HepG2 (cell line): ENCODE data around the gene BAHD1. TPM values are rescaled to one million over a fixed set of nuclear protein-coding genes. Genes with fewer than 3 reads are reported as not detected.

Experiments used
- AGO2 ChIP-seq: fragments of 200-400 bp; formaldehyde crosslinking; optimal IDR thresholded peaks from 2 replicates; pipeline ENCODE3; 2017; ENCODE audit warnings: mild to moderate bottlenecking, low read depth, low read length, moderate library complexity
- ARID5B ChIP-seq: IDR thresholded peaks from 2 replicates; pipeline ENCODE4 v1.4.0; 2020; ENCODE audit warnings: mild to moderate bottlenecking, missing genetic modification reagents
- BCL6 ChIP-seq: IDR thresholded peaks from 2 replicates; pipeline ENCODE4 v1.6.1; 2016; ENCODE audit warnings: missing genetic modification reagents, missing compliant biosample characterization
- CBFB ChIP-seq: sonication (generic); formaldehyde crosslinking; IDR thresholded peaks from 2 replicates; pipeline ENCODE4 v1.4.0; 2020; ENCODE audit warnings: missing genetic modification reagents
- ELF4 ChIP-seq: sonication (generic); formaldehyde crosslinking; IDR thresholded peaks from 2 replicates; pipeline ENCODE4 v1.5.0; 2020; ENCODE audit warnings: missing genetic modification reagents, mild to moderate bottlenecking, moderate library complexity, borderline replicate concordance
- IRF2 ChIP-seq: IDR thresholded peaks from 2 replicates; pipeline ENCODE4 v1.6.1; 2018; ENCODE audit warnings: missing genetic modification reagents, missing compliant biosample characterization
- MAZ ChIP-seq, 2 experiments: sonication (generic) in 1 of 2; formaldehyde crosslinking in 1 of 2; IDR thresholded peaks; 2 replicates each; pipeline versions ENCODE4 v1.5.0 to v1.6.1; 2012 to 2020; ENCODE audit warnings: low read depth in 2 of 2, mild to moderate bottlenecking in 2 of 2, borderline replicate concordance in 1 of 2, improper control_type of control experiment in 1 of 2, low read length in 1 of 2, missing genetic modification reagents in 1 of 2, moderate library complexity in 1 of 2
- MXD4 ChIP-seq: IDR thresholded peaks from 2 replicates; pipeline ENCODE4 v1.6.1; 2016; ENCODE audit warnings: mild to moderate bottlenecking, missing biosample characterization, missing genetic modification reagents
- PAWR ChIP-seq: sonication (generic); formaldehyde crosslinking; IDR thresholded peaks from 2 replicates; pipeline ENCODE4 v1.4.0; 2020; ENCODE audit warnings: missing genetic modification reagents, mild to moderate bottlenecking, borderline replicate concordance
- POLR2A ChIP-seq, 2 experiments: IDR thresholded peaks; 2 replicates each; pipeline ENCODE4 v1.6.1; 2011; ENCODE audit warnings: low read depth in 2 of 2, low read length in 2 of 2, mild to moderate bottlenecking in 1 of 2, moderate library complexity in 1 of 2; ENCODE audit not compliant: insufficient read depth in 1 of 2
- POLR2AphosphoS5 ChIP-seq: IDR thresholded peaks from 2 replicates; pipeline ENCODE4 v1.6.1; 2012; ENCODE audit warnings: low read depth, low read length
- RBM22 ChIP-seq: fragments of 200-400 bp; formaldehyde crosslinking; optimal IDR thresholded peaks from 2 replicates; pipeline ENCODE3; 2017; ENCODE audit warnings: mild to moderate bottlenecking, low read length, moderate library complexity
- SALL1 ChIP-seq: sonication (generic); formaldehyde crosslinking; IDR thresholded peaks from 2 replicates; pipeline ENCODE4 v1.8.0; 2022; ENCODE audit warnings: mild to moderate bottlenecking, missing genetic modification reagents
- YY1 ChIP-seq: IDR thresholded peaks from 2 replicates; pipeline ENCODE4 v1.6.1; 2011; ENCODE audit warnings: low read length, low read depth, moderate library complexity, mild to moderate bottlenecking; ENCODE audit not compliant: insufficient read depth, insufficient replicate concordance
- ZNF501 ChIP-seq: sonication (generic); formaldehyde crosslinking; IDR thresholded peaks from 2 replicates; pipeline ENCODE4 v1.5.1; 2020; ENCODE audit warnings: mild to moderate bottlenecking, moderate library complexity, missing genetic modification reagents
- ZNF598 ChIP-seq: sonication (generic); formaldehyde crosslinking; IDR thresholded peaks from 2 replicates; pipeline ENCODE4 v1.5.1; 2020; ENCODE audit warnings: mild to moderate bottlenecking, missing genetic modification reagents, borderline replicate concordance
- ZNF749 ChIP-seq: sonication (generic); formaldehyde crosslinking; IDR thresholded peaks from 2 replicates; pipeline ENCODE4 v1.8.0; 2022; ENCODE audit warnings: mild to moderate bottlenecking, missing genetic modification reagents, moderate library complexity, borderline replicate concordance
- ZNF772 ChIP-seq: sonication (generic); formaldehyde crosslinking; IDR thresholded peaks from 2 replicates; pipeline ENCODE4 v1.5.0; 2020; ENCODE audit warnings: mild to moderate bottlenecking, missing genetic modification reagents
- ZNF782 ChIP-seq: sonication (generic); formaldehyde crosslinking; IDR thresholded peaks from 2 replicates; pipeline ENCODE4 v1.4.0; 2020; ENCODE audit warnings: missing genetic modification reagents, mild to moderate bottlenecking, borderline replicate concordance
- ZNF83 ChIP-seq: sonication (generic); formaldehyde crosslinking; IDR thresholded peaks from 2 replicates; pipeline ENCODE4 v1.4.0; 2020; ENCODE audit warnings: missing genetic modification reagents, mild to moderate bottlenecking, borderline replicate concordance
- ZSCAN31 ChIP-seq: sonication (generic); formaldehyde crosslinking; IDR thresholded peaks from 2 replicates; pipeline ENCODE4 v1.5.0; 2020; ENCODE audit warnings: low read depth, mild to moderate bottlenecking, missing genetic modification reagents
- polyA plus RNA-seq, 8 experiments: library from polyadenylated mRNA; depleted of rRNA in 3 of 8; stranded (reverse) in 7 of 8; unstranded in 1 of 8; fragments of >200 nt; fragmentation: Illumina TruSeq in 4 of 8; extraction: Trizol in 4 of 8; gene quantifications; 2 replicates each; pipeline versions ENCODE4 v1.2.1 to v1.2.3, GENCODE V29; 2011 to 2016; ENCODE audit warnings: low read depth in 4 of 8, missing spikeins in 1 of 8, mixed read lengths in 1 of 8; ENCODE audit not compliant: insufficient read depth in 1 of 8
- total RNA-seq, 5 experiments: library from RNA; depleted of rRNA; stranded (reverse); fragments of >200 nt; fragmentation: Illumina TruSeq; extraction: Trizol; gene quantifications; 2 replicates each; pipeline ENCODE4 v1.2.3, GENCODE V29; 2016; ENCODE audit warnings: low read depth in 1 of 5
- TF ChIP-seq, protein P1 (sequence below): IDR thresholded peaks from 2 replicates; pipeline ENCODE4 v1.6.1; 2016; ENCODE audit warnings: mild to moderate bottlenecking, missing biosample characterization, missing genetic modification reagents

BAHD1 gene
- total and polyA plus RNA-seq, 2 of the 13 experiments (the other 11 are each of a cell fraction or from before 2014, with no cell fraction given) = 3.3 to 8.7 TPM

GRCh38 chr15:40421246-40422157, 19.3 kb upstream of the BAHD1 start (continued):
- no peak for TF ChIP-seq ELF4 (CRISPR knock-in tag)
- peak; percentile 64; the same call in 1 of the 2 replicates for TF ChIP-seq SALL1 (CRISPR knock-in tag)
- TF ChIP-seq ARID5B = 0 out of 2 replicates have a peak, but pooled peaks have one; percentile 16
- no peak for TF ChIP-seq MXD4 (CRISPR knock-in tag)
- no peak for TF ChIP-seq PAWR (CRISPR knock-in tag)
- peak; percentile 48; the same call in 1 of the 2 replicates for TF ChIP-seq BCL6 (CRISPR knock-in tag)
- TF ChIP-seq ZNF598 (CRISPR knock-in tag) = 0 out of 2 replicates have a peak, but pooled peaks have one; percentile 52
- peak; percentile 61; the same call in 1 of the 2 replicates for TF ChIP-seq ZNF772
- peak; percentile 58; the same call in 1 of the 2 replicates for TF ChIP-seq ZNF501
- peak; percentile 55; the same call in 1 of the 2 replicates for TF ChIP-seq ZSCAN31 (CRISPR knock-in tag)
- peak; percentile 37; the same call in 1 of the 2 replicates for TF ChIP-seq ZNF782 (CRISPR knock-in tag)
- peak; percentile 19 for TF ChIP-seq YY1
- no peak for TF ChIP-seq ZNF749 (CRISPR knock-in tag)
- TF ChIP-seq ZNF83 = peak; percentile 79; the same call in 1 of the 2 replicates
- TF ChIP-seq, protein P1, sequence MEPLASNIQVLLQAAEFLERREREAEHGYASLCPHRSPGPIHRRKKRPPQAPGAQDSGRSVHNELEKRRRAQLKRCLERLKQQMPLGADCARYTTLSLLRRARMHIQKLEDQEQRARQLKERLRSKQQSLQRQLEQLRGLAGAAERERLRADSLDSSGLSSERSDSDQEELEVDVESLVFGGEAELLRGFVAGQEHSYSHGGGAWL (CRISPR knock-in tag) = peak; percentile 68; the same call in 1 of the 2 replicates
- TF ChIP-seq POLR2AphosphoS5 = peak; percentile 33; the same call in 1 of the 2 replicates
- peak in 1 of 2 experiments; percentile 36; a peak in 1 of 4 replicates for TF ChIP-seq POLR2A (IDR thresholded peaks at IDR 0.05; ENCODE audit: insufficient read depth in 1 of 2, low read depth in 2 of 2, low read length in 2 of 2)
- TF ChIP-seq RBM22 = peak; percentile 83
- no peak for TF ChIP-seq MAZ (IDR thresholded peaks at IDR 0.05; ENCODE audit: borderline replicate concordance, low read depth, low read length)
- TF ChIP-seq MAZ (CRISPR knock-in tag; IDR thresholded peaks at IDR 0.05; ENCODE audit: low read depth) = peak; percentile 53; the same call in 1 of the 2 replicates
- 0 out of 2 replicates have a peak, but pooled peaks have one; percentile 24 for TF ChIP-seq CBFB
- TF ChIP-seq AGO2 = peak; percentile 94
- TF ChIP-seq IRF2 = peak; percentile 55; the same call in 1 of the 2 replicates
